HG02943 (cell line): ENCODE results near the gene TSPEAR.

Source experiments
- ATAC-seq: cut with Tn5 transposase; IDR thresholded peaks from one replicate; pipeline ENCODE4 v1.9.1; 2021; ENCODE audit warnings: mild to moderate bottlenecking, low read depth, moderate library complexity; ENCODE audit not compliant: unreplicated experiment

Gene TSPEAR

DNA sequence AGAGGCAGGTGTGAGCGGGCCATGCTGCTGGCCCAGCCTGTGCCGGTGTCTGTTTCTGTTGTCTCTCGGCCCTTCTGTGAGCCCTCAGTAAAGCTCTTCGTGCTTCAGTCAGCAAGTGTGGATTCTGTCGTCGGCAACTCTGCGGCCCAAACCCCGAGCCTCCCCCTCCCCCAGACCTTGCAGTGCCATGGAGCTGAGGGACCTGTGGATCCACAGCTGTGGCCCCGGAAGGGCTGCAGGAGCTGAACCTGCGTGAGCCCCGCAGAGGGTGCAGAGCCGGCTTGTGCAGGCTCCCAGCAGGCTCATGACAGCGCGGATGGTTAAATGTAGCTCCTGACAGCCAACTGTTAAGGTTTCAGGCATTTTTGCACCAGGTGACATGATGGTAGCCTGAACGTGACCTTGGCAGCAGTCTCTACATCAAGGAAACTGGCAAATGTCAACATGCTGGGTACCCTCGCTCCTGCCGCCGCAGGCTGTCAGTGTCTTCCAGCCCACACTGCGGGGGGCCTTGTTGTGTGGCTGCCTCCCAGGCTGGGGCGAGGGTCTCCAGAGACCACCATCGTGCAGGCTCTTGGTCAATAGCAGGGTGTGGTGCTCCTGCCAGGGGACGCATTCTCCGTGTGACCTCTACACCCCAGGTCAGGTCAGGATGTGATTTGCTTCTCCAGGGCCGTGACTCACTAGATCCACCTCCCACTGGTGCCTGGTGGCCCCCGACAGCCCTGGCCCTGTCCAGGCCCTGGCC is 249.1 kb downstream of the TSPEAR start:
- ATAC-seq: no peak

GRCh38 chr21:44461464-44462001 is 249.8 kb downstream of the TSPEAR start:
- no peak for ATAC-seq

DNA sequence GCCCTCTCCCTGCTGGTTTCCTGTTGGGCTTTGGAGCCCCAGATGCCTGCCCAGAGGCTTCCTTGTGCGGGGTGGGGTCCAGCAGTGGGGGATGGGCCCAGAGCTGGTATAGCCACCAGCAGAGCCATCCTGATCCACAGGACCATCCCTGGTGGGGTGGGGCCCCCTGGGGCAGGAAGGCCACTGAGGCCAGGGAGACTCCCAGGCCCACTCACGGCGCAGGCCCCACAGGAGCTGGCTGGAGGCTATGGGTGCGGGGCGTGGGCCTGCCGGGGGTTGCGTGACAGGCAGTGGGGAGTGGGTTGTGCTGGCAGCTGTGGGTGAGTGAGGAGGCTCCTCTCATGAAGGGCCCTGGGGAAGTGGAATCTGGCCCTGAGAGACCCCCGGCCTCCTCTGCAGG is 250.4 kb downstream of the TSPEAR start:
- no peak for ATAC-seq

- ATAC-seq: no peak
These were observed 251.0 kb downstream of the TSPEAR start for GRCh38 chr21:44460441-44460755.

DNA sequence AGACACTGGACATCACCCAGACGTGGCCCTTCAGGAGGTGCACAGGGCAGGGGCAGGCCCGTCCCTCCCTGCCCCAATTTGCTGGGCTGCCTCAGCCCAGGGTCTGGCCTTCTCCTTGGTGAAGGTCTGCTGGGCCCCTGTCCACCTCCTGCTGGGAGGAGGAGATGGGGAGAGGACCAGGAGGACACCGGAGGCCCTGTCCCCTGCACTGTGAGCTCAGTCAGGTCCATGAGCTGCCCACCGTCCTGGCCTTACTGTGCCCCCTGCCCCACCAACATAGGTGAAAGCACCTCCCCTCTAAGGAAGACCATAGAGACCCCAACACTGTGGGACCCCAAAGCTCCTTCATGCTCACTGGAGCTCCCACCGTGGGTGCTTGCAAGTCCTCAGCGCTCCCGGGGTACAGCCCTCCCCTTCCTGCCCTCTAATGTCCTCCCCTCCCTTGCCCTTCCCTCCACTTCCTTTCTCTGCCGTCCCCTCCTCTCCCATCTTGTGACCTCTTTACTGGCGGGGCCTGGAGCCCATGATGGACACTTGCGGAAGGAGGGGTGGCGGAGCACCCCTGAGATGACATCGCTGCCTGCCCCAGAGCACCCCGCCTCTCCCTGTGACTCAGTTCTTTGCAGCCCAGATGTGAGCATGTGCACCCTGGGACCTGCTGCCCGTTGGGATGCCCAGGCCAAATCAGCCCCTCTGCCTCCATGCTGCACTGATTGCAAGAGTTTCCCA is 251.5 kb downstream of the TSPEAR start:
- ATAC-seq: no peak

DNA sequence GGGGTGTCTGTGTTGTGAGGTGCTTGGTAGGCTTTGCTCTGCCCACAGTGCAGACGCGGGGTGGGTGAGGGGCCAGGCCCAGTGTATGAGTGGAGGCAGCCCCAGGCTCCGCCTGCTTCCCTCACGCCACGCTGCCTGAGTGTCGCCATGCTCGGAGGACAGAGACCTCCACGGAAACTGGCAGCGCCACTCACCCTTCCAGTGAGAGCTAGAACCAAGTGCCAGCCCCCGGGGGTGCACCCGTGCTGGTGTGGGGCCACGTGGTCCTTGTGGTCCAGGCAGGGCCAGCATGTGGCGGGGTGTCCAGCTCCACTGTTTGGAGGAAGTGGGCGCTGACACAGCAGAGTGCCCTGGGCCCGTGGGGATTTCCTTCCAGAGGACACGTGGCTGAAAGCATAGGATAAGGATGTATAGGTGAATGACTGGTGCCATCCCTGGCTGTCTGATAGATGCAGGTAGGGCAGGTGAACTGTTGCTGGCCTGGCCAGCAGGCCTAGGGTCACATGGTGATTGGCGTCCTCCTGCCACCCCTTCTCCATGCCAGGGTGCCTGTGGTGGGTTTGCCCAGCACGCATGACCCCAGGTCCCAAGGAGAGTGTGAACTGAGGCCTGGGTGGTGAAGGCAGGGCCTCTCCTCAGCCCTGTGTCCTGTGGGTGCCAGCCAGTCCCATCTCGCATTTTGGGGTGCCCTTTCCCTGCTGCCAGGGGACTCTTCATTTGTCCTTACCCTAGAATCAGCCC is 252.2 kb downstream of the TSPEAR start:
- no peak for ATAC-seq

GRCh38 chr21:44456915-44457736 is 254.2 kb downstream of the TSPEAR start:
- ATAC-seq: no peak

DNA sequence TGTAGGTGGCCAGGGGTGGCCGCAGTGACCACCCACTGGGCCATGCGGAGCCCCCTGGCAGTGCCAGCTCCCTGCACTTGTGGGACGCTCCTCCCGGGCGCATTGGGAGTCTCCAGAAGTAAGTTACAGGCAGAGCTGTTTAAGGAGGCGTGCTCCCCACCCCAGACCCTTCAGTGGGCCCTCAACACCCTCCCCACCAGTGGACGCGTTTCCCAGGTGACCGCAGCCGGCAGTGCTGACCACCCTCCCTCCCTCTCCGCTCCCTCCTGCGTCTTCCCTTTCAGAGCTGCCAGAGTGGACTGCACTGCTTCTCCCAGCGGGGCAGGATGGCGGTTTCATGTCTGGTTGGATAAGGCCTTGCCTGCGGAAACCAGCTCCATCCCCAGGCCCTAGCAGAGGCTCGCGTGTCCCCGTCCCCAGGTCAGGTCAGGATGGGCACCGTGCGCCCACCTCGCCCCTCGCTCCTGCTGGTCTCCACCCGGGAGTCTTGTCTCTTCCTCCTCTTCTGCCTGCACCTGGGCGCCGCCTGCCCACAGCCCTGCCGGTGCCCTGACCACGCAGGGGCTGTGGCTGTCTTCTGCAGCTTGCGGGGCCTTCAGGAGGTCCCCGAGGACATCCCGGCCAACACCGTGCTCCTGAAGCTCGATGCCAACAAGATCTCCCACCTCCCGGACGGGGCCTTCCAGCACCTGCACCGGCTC is 255.0 kb downstream of the TSPEAR start:
- no peak for ATAC-seq

DNA sequence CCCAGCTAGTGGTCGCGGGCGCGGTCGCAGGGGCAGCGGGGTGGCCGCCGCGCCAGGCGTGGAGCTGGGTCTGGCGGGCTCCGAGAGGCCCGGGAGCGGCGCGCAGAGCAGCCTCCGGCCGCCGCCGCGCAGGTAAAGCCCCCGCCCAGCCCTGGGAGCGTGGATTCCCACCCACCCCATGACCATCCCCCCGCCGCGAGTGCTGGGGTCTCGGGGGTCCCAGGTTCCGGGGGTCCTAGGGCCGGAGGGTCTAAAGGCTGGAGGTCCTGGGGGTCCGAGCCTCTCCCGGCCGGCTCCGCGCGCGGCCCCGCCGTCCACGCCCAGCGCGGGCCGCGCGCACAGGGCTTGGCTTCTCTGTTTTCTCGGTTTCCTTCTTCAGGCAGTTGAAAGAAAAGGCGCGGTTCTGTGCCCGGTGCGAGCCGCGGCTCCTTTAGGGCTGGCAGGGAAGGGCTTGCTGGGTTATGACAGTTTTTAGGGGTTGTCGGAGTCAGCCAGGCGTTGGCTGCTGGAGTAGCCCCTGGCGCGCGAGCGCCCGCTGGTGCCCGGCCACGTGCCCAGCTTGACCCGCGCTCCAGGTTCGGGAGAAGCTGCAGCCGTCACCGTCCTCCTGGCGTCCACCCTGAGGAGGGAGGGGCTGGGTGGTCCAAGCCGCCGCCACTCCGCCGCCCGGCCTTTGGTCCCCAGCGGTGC is 255.7 kb downstream of the TSPEAR start:
- ATAC-seq: no peak

DNA sequence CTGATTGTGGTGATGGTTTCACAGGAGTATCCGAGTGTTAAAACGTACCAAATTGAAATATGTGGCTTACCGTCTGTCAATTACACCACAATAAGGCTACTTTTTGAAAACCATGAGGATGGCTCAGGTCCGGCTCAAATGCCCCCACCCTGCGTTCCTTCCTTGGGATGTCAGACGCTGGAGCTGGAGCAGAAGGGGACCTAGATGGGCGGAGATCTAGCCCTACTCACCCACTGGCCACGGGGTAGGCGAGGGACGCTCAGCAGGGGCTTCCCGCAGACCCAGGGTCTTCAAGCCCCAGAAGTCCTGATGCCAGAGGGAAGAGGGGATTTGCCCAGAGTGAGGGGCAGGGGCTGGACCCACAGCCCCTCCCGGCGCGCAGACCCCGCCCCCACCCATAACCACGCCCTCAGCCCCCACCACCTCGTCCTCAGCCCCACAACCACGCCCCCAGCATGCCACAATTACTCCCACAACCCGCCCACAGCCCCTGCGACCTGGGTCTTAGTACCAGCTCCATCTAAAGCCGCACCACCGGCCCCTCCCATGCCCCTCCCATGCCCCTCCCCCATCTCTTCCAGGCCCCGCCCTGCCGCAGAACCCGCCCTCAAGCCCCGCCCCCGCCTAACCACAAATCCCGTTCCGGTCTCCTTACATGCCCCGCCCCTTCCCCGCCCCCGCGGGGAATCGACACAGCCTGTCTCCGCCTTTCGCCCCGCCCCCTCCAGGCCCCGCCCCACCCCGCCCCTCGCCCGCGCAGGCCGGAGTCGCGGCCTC is 256.4 kb downstream of the TSPEAR start, which contains the start of gene LRRC3:
LRRC3 (plus strand) TSS at position 764 of the 777 bp plus-strand sequence. CDS start 1,135 bp downstream, outside the sequence.
- ATAC-seq: no peak

DNA sequence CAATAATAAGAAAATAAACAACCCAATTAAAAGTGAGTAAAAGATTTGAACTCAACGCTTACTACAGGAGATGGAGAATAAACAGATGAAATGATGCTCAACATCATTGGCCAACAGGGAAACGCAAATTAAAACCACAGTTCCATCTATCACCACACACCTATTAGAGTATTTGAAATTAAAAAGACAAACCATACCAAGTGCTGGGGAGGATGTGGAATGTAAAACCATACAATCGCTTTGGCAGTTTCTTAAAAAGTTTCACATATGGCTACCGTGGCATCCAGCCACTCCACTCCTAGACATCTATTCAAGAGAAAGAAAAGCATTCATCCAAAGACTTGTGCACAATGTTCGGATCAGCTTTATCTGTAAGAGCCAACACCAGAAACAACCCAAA is 257.3 kb downstream of the TSPEAR start:
- ATAC-seq: no peak

- ATAC-seq: no peak
These were observed 258.3 kb downstream of the TSPEAR start for GRCh38 chr21:44453120-44453519.

- ATAC-seq: no peak
These were observed 260.4 kb downstream of the TSPEAR start for GRCh38 chr21:44450999-44451398.

- ATAC-seq: no peak
These were observed 261.0 kb downstream of the TSPEAR start for GRCh38 chr21:44450402-44450801.

DNA sequence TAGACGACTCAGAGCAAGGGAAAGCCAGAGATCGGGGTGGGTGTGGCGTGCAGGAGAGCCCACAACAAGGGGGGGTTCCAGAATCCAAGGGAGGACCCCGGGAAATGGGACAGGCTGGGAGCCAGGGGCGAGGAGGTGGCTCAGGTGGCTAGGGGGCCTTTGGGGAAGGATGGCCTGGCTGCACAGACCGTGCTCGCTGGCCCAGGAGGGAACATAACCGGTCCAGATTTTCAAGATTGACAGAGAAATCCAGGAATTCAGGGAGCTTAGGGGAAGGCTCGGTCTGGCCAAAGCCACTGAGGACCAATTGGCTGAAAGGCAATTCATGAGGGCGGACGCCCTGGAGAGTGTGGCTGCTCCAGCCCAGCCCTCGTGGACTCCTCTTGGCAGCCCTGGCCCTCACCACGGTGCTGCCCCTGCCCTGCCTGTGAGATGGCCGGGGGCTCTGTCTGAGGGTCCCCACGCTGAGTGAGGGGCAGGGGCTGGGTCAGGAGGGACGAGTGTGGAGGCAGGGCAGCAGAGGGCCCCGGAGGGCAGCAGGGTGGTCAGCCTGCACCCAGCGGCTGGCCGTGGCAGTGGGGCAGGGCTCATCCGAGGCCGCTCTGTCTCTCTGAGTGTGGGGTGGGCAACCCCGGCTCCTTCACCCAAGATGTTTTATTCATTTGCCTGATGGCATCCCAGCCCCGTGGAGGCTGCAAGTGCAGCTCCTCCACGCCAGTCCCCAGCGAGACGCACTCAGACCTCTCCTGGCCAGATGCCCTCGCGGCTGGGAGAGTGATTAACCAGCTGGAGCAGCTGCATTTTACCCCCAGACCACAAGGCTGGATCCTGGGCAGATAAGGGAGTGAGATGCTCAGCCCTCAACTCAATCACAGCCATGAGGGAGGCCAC is 261.7 kb downstream of the TSPEAR start:
- ATAC-seq: no peak

- ATAC-seq: no peak
These were observed 262.7 kb downstream of the TSPEAR start for GRCh38 chr21:44448651-44449131.
